Dendritic cell treated with granulocyte-macrophage colony-stimulating factor and Interleukin-4, amounts not matched to agents 40 ng/mL and 50 ng/mL, for 4 days (primary cell): ENCODE data around the gene FRMPD4.

Experiments used
- H3K27ac Mint-ChIP-seq: one replicate; pipeline ENCODE4 v1.8.0; 2022; ENCODE audit warnings: mild to moderate bottlenecking, mixed read lengths
- H3K27me3 Mint-ChIP-seq: one replicate; pipeline ENCODE4 v1.8.0; 2022; ENCODE audit warnings: mild to moderate bottlenecking, mixed read lengths
- H3K36me3 Mint-ChIP-seq: one replicate; pipeline ENCODE4 v1.8.0; 2022; ENCODE audit warnings: low read depth, mixed read lengths
- H3K4me1 Mint-ChIP-seq: one replicate; pipeline ENCODE4 v1.8.0; 2022; ENCODE audit warnings: low read depth, mixed read lengths
- H3K4me3 Mint-ChIP-seq: one replicate; pipeline ENCODE4 v1.8.0; 2022; ENCODE audit warnings: mild to moderate bottlenecking, moderate library complexity, mixed read lengths
- H3K9me3 Mint-ChIP-seq: one replicate; pipeline ENCODE4 v1.8.0; 2022; ENCODE audit warnings: mixed read lengths
- intact Hi-C: fragments of 100-400 bp; cut with micrococcal nuclease; formaldehyde crosslinking; loops from one replicate; pipeline ENCODE4 v1.15.0; 2022

Gene FRMPD4

DNA sequence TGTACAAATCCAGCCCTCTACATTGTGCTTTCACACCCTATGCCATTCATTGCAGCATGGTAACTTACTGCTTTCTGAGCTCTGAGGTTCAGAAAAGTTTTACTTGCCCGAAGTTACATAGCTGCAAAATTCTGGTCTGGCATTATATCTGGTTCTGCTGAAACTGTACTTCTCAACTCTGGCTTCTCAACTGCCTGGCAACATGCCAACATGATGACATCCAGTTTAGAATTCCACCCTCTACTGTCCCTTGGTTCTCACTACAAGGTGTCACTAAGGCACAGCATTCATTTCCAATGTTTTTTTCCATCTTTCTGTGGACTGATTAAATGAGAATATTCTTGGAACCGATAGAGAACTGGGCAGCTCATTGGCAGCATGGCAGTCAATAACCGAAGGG is 410.1 kb downstream of the FRMPD4 start:
- intact Hi-C loops = no loop called here
- no peaks in the 10 kb centered on the region for H3K36me3 Mint-ChIP-seq
- no peak overlapping the region for H3K27ac Mint-ChIP-seq
- H3K4me3 Mint-ChIP-seq = no peak overlapping the region
- peaks cover 1% of the 10 kb centered on the region for H3K27me3 Mint-ChIP-seq
- no peaks in the 10 kb centered on the region for H3K9me3 Mint-ChIP-seq
- no peaks in the 10 kb centered on the region for H3K4me1 Mint-ChIP-seq

DNA sequence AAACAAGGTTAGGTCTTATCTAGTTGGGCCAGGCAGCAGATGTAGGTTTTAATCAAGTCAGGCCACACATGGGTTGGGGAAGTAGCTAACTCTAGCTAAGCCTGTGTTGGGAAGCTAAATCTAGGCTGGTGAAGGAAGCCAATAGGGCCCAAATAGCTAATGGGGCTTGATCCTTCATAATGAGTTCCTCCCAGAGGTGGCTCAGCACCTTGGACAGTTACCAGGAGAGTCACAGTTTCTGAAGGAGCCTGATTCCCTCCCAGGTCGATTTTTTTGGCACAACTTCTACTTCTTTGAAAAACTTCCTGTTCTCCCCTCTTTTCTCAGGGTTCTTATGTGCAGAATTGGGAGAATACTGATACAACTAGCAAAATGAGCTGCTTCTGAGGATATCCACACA is 410.5 kb downstream of the FRMPD4 start:
- intact Hi-C loops = no loop called here
- Mint-ChIP-seq H3K4me3 (no peak overlapping the region), H3K4me1 (no peaks in the 10 kb centered on the region), H3K9me3 (no peaks in the 10 kb centered on the region), H3K27ac (no peak overlapping the region), H3K36me3 (no peaks in the 10 kb centered on the region), H3K27me3 (peaks cover 1% of the 10 kb centered on the region)

DNA sequence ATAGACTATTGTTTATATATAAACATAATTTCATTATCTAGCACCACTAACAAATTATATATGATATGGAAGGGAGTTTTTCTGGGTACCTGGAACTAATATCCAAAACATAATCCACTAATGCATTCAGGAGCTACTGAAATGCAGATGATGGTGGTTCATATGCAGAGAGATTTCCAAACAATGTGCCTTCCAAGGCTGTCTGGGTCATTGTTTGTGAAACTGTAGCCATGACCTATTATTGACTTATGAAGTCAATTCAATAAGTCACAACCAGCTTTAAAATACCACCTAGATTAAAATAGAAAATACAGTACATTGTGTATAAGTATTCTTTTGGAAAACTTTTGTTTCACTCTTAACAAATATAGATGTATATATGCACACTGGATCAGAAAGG is 415.9 kb downstream of the FRMPD4 start:
- no peak overlapping the region for H3K4me3 Mint-ChIP-seq

DNA sequence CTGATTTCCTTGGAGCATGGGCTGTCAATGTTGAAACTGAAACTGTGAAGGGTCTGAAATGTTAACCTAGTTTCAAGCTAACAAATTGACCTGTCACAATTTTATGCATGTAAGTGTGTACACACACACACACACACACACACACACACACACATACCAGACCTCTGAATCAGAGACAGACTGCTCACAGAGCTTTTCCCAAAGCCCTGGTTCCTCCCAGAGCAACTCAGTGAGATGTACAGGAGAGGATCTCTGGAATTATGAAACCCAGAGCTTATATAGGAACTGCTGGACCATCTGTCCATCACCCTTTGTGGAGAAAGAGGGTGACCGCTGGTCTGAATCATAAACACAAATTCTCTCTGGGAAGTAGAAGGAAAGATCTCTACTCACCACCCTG is 424.8 kb downstream of the FRMPD4 start:
- Mint-ChIP-seq H3K27ac (no peak overlapping the region), H3K36me3 (no peaks in the 10 kb centered on the region), H3K4me3 (no peak overlapping the region), H3K27me3 (no peaks in the 10 kb centered on the region), H3K9me3 (no peaks in the 10 kb centered on the region), H3K4me1 (no peaks in the 10 kb centered on the region)
- intact Hi-C loops = no loop called here

More for the DNA sequence above, 415.9 kb downstream of the FRMPD4 start:
- H3K27ac Mint-ChIP-seq = no peak overlapping the region
- H3K27me3 Mint-ChIP-seq = peaks cover 1% of the 10 kb centered on the region
- H3K36me3 Mint-ChIP-seq = no peaks in the 10 kb centered on the region
- H3K9me3 Mint-ChIP-seq = no peaks in the 10 kb centered on the region
- intact Hi-C loops = no loop called here
- no peaks in the 10 kb centered on the region for H3K4me1 Mint-ChIP-seq

DNA sequence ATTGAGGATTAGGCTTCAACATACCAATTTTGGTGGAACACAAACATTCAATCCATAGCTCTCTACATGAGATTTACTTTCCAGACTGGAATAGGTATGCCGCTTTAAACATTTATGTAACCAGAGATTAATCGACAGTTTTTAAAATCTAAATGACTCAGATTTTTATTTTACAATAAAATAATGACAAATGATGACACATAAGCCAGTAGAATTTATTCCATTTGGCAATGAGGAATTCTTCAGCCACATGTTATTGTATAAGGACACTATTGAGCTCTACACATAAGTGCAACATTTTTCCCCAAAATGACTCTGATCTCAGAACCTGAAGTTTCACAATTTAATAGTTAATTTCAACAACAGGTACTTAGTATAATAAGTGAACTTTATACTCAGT is 425.9 kb downstream of the FRMPD4 start:
- H3K4me3 Mint-ChIP-seq = no peak overlapping the region
- H3K27me3 Mint-ChIP-seq = no peaks in the 10 kb centered on the region
- no peaks in the 10 kb centered on the region for H3K4me1 Mint-ChIP-seq
- no peak overlapping the region for H3K27ac Mint-ChIP-seq
- intact Hi-C loops = no loop called here
- H3K9me3 Mint-ChIP-seq = no peaks in the 10 kb centered on the region
- no peaks in the 10 kb centered on the region for H3K36me3 Mint-ChIP-seq

DNA sequence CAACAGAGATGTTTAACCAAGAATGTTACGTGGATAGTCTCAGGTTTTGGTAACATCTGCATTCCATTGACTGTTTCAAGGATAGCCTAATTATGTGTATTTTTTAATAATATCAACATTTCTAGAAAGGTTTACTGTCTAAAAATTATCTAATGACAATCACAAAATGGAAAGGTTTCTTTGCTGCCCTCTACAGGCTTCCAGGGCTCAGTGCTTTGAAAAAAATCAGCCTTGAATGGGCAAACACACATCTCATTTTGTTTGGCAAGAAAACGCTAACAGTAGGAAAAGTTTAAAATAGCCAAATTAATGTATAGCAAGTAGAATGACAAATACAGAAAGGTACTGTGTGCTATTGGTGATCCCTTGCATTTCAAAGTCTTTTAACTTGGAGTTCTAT is 429.6 kb downstream of the FRMPD4 start:
- Mint-ChIP-seq H3K4me3 (no peak overlapping the region), H3K36me3 (no peaks in the 10 kb centered on the region), H3K4me1 (no peaks in the 10 kb centered on the region), H3K9me3 (no peaks in the 10 kb centered on the region), H3K27ac (no peak overlapping the region), H3K27me3 (no peaks in the 10 kb centered on the region)
- intact Hi-C loops = no loop called here

DNA sequence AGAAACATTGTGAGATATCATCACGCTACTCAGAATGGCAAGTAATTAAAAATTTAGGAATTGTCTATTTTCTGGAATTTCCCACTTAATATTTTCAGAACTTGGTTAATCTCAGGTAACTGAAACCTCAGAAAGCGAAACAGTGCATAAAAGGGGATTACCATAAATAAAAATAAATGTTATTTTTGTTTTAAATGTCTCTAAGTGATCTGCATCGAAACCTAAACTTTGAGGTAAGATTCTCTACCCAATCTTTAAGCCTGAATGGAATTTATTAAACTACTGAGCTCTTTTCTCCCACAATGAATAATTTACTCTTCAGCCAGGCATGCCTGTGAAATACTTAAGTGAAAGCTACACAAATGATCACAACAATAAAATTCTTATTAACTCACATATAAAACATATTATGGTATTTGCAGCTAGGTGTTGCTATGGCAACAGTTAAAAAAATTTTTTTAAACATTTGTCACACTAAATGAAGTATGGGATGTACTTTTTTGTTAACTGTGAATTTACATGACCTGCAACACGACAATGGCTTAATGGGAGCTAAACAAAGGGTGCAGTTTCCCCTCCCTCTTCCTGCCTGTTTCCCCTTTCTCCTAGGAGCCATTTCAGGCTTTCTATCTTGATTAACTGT is 432.7 kb downstream of the FRMPD4 start:
- intact Hi-C loops = no loop called here
- H3K4me1 Mint-ChIP-seq = no peaks in the 10 kb centered on the region

DNA sequence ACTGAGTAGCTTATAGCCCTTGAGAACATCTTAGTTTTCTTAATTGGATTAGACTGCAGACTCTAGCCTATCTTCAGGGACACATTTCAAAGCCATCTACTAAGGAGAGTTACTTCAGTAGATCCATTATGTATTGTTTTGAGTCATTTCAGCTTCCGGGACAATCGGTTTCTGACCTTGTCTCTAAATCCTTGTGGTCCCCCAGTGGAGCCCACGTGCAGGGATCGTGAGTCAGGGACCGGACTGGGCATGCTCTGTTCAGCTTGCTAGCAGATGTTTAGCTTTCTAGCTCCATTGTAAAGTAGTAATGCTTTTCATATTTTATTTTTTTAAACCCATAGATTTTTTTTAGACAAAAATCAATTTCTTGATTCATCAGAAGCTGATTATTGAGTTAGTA is 441.0 kb downstream of the FRMPD4 start:
- Mint-ChIP-seq H3K27me3 (no peaks in the 10 kb centered on the region), H3K4me3 (no peak overlapping the region), H3K4me1 (no peaks in the 10 kb centered on the region), H3K36me3 (no peaks in the 10 kb centered on the region), H3K27ac (no peak overlapping the region), H3K9me3 (no peaks in the 10 kb centered on the region)
- intact Hi-C loops = no loop called here

More for the DNA sequence above, 432.7 kb downstream of the FRMPD4 start:
- H3K4me3 Mint-ChIP-seq = no peak overlapping the region
- no peaks in the 10 kb centered on the region for H3K27me3 Mint-ChIP-seq
- H3K27ac Mint-ChIP-seq = no peak overlapping the region
- no peaks in the 10 kb centered on the region for H3K9me3 Mint-ChIP-seq
- H3K36me3 Mint-ChIP-seq = no peaks in the 10 kb centered on the region

DNA sequence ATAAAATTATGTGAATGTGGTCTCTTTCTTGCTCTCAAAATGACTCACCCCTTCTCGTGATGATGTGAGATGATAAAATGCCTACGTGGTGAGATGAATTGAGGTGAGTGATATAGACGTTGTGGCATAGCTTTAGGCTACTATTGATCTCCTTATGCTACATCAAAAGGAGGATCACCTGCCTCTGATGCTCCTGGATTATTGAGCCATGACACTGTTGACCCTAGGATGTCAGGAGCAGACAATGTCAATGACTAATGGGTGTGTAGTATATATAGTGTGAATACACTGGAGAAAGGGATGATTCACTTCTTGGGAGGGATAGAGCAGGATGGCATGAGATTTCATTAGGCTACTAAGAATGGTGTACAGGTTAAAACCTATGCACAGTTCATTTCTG is 442.3 kb downstream of the FRMPD4 start:
- H3K9me3 Mint-ChIP-seq = no peaks in the 10 kb centered on the region

DNA sequence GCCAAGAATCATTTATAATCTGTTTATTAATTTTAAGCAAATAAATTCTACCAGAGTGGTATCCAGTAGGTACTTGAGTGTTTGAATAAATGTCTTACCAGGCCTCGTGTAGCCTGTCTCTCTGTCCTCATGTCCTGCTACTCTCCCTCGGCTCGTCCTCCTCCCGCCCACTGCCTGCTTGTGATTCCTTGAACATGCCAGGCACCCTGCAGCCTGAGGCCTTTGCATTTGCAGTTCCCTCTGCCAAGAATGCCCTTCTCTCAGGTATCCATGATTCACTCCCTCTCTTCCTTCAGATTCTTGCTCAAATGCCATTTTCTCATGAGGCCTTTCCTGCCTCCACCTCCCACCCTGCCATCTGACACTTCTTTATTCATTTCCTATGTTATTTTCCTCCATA is 443.3 kb downstream of the FRMPD4 start:
- no peaks in the 10 kb centered on the region for H3K4me1 Mint-ChIP-seq
- no peaks in the 10 kb centered on the region for H3K27me3 Mint-ChIP-seq
- H3K36me3 Mint-ChIP-seq = no peaks in the 10 kb centered on the region
- intact Hi-C loops = no loop called here
- no peaks in the 10 kb centered on the region for H3K9me3 Mint-ChIP-seq
- H3K27ac Mint-ChIP-seq = no peak overlapping the region
- no peak overlapping the region for H3K4me3 Mint-ChIP-seq

More for the DNA sequence above, 442.3 kb downstream of the FRMPD4 start:
- no peaks in the 10 kb centered on the region for H3K4me1 Mint-ChIP-seq
- H3K4me3 Mint-ChIP-seq = no peak overlapping the region
- intact Hi-C loops = no loop called here
- H3K27me3 Mint-ChIP-seq = no peaks in the 10 kb centered on the region
- no peak overlapping the region for H3K27ac Mint-ChIP-seq
- H3K36me3 Mint-ChIP-seq = no peaks in the 10 kb centered on the region

DNA sequence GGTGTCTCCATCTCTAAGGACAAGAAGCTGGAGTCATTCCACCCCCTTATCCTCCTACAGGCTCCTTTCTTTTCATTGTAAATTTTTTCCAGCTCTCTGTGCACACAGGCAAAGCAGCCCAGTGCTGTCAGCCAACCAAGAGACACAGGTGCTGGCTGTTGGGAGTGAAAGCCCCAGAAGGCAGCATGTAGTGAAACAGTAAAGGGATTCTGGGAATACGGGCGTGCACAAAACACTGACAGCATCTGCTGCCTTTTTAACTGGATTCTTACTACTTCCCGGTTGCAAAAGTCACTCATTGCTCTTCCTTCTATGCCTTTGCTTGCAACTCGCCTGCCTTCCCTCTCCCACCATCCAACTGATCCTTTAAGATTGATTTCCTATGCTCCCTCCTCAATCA is 444.4 kb downstream of the FRMPD4 start:
- Mint-ChIP-seq H3K4me1 (no peaks in the 10 kb centered on the region), H3K27ac (no peak overlapping the region), H3K36me3 (no peaks in the 10 kb centered on the region), H3K9me3 (no peaks in the 10 kb centered on the region), H3K4me3 (no peak overlapping the region), H3K27me3 (no peaks in the 10 kb centered on the region)
- intact Hi-C loops = no loop called here

DNA sequence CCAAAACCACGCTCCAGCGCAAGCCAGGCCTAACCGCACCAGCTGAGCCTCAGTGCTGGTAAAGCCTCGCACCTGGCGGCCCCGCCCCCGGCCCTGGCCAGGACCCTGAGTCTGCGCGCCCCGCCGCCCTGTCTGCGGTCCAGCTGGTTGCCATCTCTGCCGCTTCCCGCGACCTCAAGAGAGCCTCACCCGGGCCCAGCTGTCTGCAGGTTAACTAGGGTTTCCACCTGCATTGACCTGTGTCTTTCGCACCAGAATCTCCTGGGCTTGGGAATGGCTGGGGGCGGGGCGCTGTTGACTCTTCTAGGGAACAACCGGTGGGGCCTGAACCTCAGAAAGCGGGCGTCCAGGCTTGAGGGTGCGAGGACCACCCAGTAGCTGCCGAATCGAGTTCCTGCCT is 445.3 kb downstream of the FRMPD4 start:
- Mint-ChIP-seq H3K27me3 (no peaks in the 10 kb centered on the region), H3K4me1 (no peaks in the 10 kb centered on the region), H3K9me3 (no peaks in the 10 kb centered on the region), H3K4me3 (no peak overlapping the region), H3K36me3 (no peaks in the 10 kb centered on the region), H3K27ac (no peak overlapping the region)
- intact Hi-C loops = no loop called here

DNA sequence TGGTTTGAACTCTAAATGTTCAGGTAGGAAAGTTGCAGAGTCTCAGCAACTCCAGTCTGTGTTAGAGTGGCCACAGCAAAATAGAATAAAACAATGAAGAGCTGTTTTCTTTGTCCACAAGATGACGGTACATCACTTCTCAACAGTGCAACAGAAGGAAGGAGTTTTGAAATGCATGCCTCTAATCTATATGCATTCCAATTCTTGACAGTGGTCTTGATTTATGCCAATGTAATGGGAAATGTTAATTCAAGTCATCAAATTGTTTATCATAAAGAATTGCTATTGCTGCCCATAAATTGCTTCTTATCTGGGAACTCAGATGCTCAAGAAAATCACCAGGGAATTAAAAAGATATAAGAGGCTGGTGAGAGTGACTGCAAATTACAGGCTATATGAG is 457.4 kb downstream of the FRMPD4 start:
- Mint-ChIP-seq H3K36me3 (no peaks in the 10 kb centered on the region), H3K27ac (no peak overlapping the region), H3K9me3 (no peaks in the 10 kb centered on the region), H3K4me1 (no peaks in the 10 kb centered on the region), H3K4me3 (no peak overlapping the region), H3K27me3 (peaks cover 2% of the 10 kb centered on the region)
- intact Hi-C loops = loop anchor here (10.0 kb wide), 1 partner anchor 59 kb away; no protein-coding TSS in a partner anchor

DNA sequence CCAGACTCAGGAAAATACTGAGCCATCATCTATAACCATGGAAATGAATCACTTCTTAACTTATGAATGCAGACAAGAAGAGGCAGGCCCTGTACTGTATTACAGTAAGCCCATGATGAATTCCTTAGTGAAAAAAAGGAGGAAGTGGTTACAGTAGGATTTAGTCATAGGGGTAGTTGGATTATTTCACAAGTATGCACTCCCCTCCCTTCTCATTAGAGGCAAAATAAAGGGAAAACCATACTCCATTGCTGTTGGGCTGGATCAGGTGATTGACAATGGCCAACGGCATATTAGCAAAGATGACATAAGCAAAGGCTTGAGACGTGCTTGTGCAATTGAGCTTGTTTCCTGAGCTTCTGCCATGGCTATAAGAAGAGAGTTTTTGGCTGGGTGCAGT is 471.8 kb downstream of the FRMPD4 start:
- Mint-ChIP-seq H3K9me3 (no peaks in the 10 kb centered on the region), H3K27me3 (no peaks in the 10 kb centered on the region), H3K4me1 (no peaks in the 10 kb centered on the region), H3K36me3 (no peaks in the 10 kb centered on the region), H3K4me3 (no peak overlapping the region), H3K27ac (no peak overlapping the region)
- intact Hi-C loops = no loop called here

DNA sequence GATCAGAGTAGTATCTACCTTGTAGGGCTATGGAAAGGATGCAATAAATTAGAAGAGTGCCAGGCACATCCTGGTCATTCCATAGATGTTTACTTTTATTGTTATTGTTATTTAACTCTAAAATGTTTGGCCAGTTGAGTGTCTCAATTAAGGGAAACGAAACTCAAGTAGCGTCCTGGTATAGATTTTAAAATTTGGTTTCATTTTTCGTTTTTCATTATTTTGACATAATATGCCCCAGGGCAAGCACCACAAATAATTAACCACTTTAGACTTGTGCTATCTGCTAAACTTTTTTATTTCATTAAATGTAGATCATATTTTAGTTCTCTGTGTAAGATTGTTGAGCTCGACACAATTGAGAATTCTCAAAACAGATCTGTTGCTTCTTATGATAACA is 473.2 kb downstream of the FRMPD4 start:
- no peak overlapping the region for H3K4me3 Mint-ChIP-seq
- intact Hi-C loops = no loop called here
- no peaks in the 10 kb centered on the region for H3K36me3 Mint-ChIP-seq
- H3K9me3 Mint-ChIP-seq = no peaks in the 10 kb centered on the region
- no peaks in the 10 kb centered on the region for H3K4me1 Mint-ChIP-seq
- no peaks in the 10 kb centered on the region for H3K27me3 Mint-ChIP-seq
- H3K27ac Mint-ChIP-seq = no peak overlapping the region
